ENCODE measurements around the gene UBL4A. TPM values are rescaled to one million over a fixed set of nuclear protein-coding genes. Genes with fewer than 3 reads are reported as not detected.

The UBL4A gene
- total and polyA plus RNA-seq, 2 of the 13 experiments (the other 11 are each of a cell fraction or from before 2014, with no cell fraction given) = 16.8 to 25.5 TPM

GRCh38 chrX:154458116-154458953, 28.1 kb downstream of the UBL4A start, which contains the start of gene PLXNA3 (continued):
- TF ChIP-seq CTCF (CRISPR knock-in tag; IDR thresholded peaks at IDR 0.05) = no peak
- TF ChIP-seq MXI1 (IDR thresholded peaks at IDR 0.05; ENCODE audit: borderline replicate concordance, low read depth, low read length) = peak; percentile 10; the same call in 1 of the 3 replicates
- TF ChIP-seq ERF (CRISPR knock-in tag; IDR thresholded peaks at IDR 0.05) = no peak
- TF ChIP-seq DR1 (CRISPR knock-in tag; IDR thresholded peaks at IDR 0.05) = no peak
- TF ChIP-seq ZNF768 (CRISPR knock-in tag; IDR thresholded peaks at IDR 0.05) = no peak
- TF ChIP-seq, protein P1, sequence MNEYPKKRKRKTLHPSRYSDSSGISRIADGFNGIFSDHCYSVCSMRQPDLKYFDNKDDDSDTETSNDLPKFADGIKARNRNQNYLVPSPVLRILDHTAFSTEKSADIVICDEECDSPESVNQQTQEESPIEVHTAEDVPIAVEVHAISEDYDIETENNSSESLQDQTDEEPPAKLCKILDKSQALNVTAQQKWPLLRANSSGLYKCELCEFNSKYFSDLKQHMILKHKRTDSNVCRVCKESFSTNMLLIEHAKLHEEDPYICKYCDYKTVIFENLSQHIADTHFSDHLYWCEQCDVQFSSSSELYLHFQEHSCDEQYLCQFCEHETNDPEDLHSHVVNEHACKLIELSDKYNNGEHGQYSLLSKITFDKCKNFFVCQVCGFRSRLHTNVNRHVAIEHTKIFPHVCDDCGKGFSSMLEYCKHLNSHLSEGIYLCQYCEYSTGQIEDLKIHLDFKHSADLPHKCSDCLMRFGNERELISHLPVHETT (CRISPR knock-in tag; conservative IDR thresholded peaks at IDR 0.05) = no peak
- peak; percentile 64 for TF ChIP-seq RBFOX2 (IDR thresholded peaks at IDR 0.05; ENCODE audit: low read depth, low read length)
- TF ChIP-seq, protein P2, sequence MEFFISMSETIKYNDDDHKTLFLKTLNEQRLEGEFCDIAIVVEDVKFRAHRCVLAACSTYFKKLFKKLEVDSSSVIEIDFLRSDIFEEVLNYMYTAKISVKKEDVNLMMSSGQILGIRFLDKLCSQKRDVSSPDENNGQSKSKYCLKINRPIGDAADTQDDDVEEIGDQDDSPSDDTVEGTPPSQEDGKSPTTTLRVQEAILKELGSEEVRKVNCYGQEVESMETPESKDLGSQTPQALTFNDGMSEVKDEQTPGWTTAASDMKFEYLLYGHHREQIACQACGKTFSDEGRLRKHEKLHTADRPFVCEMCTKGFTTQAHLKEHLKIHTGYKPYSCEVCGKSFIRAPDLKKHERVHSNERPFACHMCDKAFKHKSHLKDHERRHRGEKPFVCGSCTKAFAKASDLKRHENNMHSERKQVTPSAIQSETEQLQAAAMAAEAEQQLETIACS (CRISPR knock-in tag; IDR thresholded peaks at IDR 0.05) = peak; percentile 19; the same call in 1 of the 2 replicates
- no peak for TF ChIP-seq ZBTB33 (CRISPR knock-in tag; IDR thresholded peaks at IDR 0.05)
- TF ChIP-seq ZFY (CRISPR knock-in tag; IDR thresholded peaks at IDR 0.05) = peak; percentile 59
- TF ChIP-seq KDM5B (CRISPR knock-in tag; IDR thresholded peaks at IDR 0.05; ENCODE audit: borderline replicate concordance) = peak; percentile 41; the same call in 1 of the 2 replicates
- peak; percentile 4; the same call in 1 of the 2 replicates for TF ChIP-seq ZNF687 (CRISPR knock-in tag; IDR thresholded peaks at IDR 0.05)
- peak; percentile 94 for TF ChIP-seq PRDM10 (CRISPR knock-in tag; IDR thresholded peaks at IDR 0.05; ENCODE audit: low read depth)
